D721Med (cell line): ENCODE results near the gene XRCC4.

Source experiments
- DNase-seq: peaks from one replicate; pipeline ENCODE4 v3.0.0; 2011; ENCODE audit warnings: low spot score; ENCODE audit not compliant: insufficient read length
- FAIRE-seq: peaks from 2 replicates; lab custom pipeline; 2011; peaks lifted over from hg19 to GRCh38; lab: Jason Lieb, UNC
- CTCF ChIP-seq: IDR thresholded peaks from 2 replicates; pipeline ENCODE4 v1.5.1; 2012; ENCODE audit warnings: mild to moderate bottlenecking, control low read depth; ENCODE audit not compliant: insufficient read depth; ENCODE audit errors: missing control alignments

The XRCC4 gene

GRCh38 chr5:83299353-83299752, 222.0 kb downstream of the XRCC4 start:
- DNase-seq, result no peak
- FAIRE-seq, result no peak
- no peak for TF ChIP-seq CTCF

- DNase-seq (no peak), FAIRE-seq (no peak)
- no peak for TF ChIP-seq CTCF
Measured at GRCh38 chr5:83306572-83307241, 229.4 kb downstream of the XRCC4 start.

GRCh38 chr5:83312663-83313062, 235.3 kb downstream of the XRCC4 start:
- DNase-seq (no peak), FAIRE-seq (no peak)
- no peak for TF ChIP-seq CTCF

- FAIRE-seq (no peak), DNase-seq (no peak)
- no peak for TF ChIP-seq CTCF
Measured at GRCh38 chr5:83313436-83313835, 236.1 kb downstream of the XRCC4 start.

- DNase-seq (no peak), FAIRE-seq (peak; percentile 92)
- TF ChIP-seq CTCF, result no peak
Measured at GRCh38 chr5:83321483-83322055, 244.2 kb downstream of the XRCC4 start.

GRCh38 chr5:83322273-83322924, 245.1 kb downstream of the XRCC4 start:
- FAIRE-seq, result peak; percentile 98
- no peak for TF ChIP-seq CTCF
- peak; percentile 16 for DNase-seq
